ENCODE measurements around the gene GNG12.

Gene GNG12

GRCh38 chr1:67722292-67722944 lies 110.8 kb downstream of the GNG12 start:
- no peak overlapping the region for H3K4me3 ChIP-seq (ENCODE audit: low read length)
- DNase-seq (ENCODE audit: low read depth, low spot score) = no peak

GRCh38 chr1:67721650-67722291 lies 111.5 kb downstream of the GNG12 start:
- no peak for DNase-seq (ENCODE audit: low read depth, low spot score)

GRCh38 chr1:67721112-67721511 lies 112.2 kb downstream of the GNG12 start:
- H3K4me3 ChIP-seq (ENCODE audit: low read length) = no peak overlapping the region
- DNase-seq (ENCODE audit: low read depth, low spot score) = no peak

More at GRCh38 chr1:67721650-67722291, 111.5 kb downstream of the GNG12 start:
- H3K4me3 ChIP-seq (ENCODE audit: low read length) = no peak overlapping the region

- no peak overlapping the region for H3K4me3 ChIP-seq (ENCODE audit: low read length)
- DNase-seq (ENCODE audit: low read depth, low spot score) = no peak
These were observed 113.7 kb downstream of the GNG12 start for GRCh38 chr1:67719329-67720196.

GRCh38 chr1:67717876-67718275 lies 115.4 kb downstream of the GNG12 start:
- no peak overlapping the region for H3K4me3 ChIP-seq (ENCODE audit: low read length)
- DNase-seq (ENCODE audit: low read depth, low spot score) = no peak

- no peak overlapping the region for H3K4me3 ChIP-seq (ENCODE audit: low read length)
- no peak for DNase-seq (ENCODE audit: low read depth, low spot score)
These were observed 116.5 kb downstream of the GNG12 start for GRCh38 chr1:67716800-67717199.

- H3K4me3 ChIP-seq (ENCODE audit: low read length) = no peak overlapping the region
These were observed 117.4 kb downstream of the GNG12 start for GRCh38 chr1:67715819-67716218.

GRCh38 chr1:67713057-67713846 lies 120.0 kb downstream of the GNG12 start:
- H3K4me3 ChIP-seq (ENCODE audit: low read length) = no peak overlapping the region
- DNase-seq (ENCODE audit: low read depth, low spot score) = no peak

More at GRCh38 chr1:67715819-67716218, 117.4 kb downstream of the GNG12 start:
- no peak for DNase-seq (ENCODE audit: low read depth, low spot score)

GRCh38 chr1:67711855-67712212 lies 121.4 kb downstream of the GNG12 start:
- DNase-seq (ENCODE audit: low read depth, low spot score) = no peak
- H3K4me3 ChIP-seq (ENCODE audit: low read length) = no peak overlapping the region

- no peak overlapping the region for H3K4me3 ChIP-seq (ENCODE audit: low read length)
- DNase-seq (ENCODE audit: low read depth, low spot score) = no peak
These were observed 122.0 kb downstream of the GNG12 start for GRCh38 chr1:67711158-67711854.

GRCh38 chr1:67710417-67710816 lies 122.8 kb downstream of the GNG12 start:
- no peak overlapping the region for H3K4me3 ChIP-seq (ENCODE audit: low read length)
- DNase-seq (ENCODE audit: low read depth, low spot score) = no peak

GRCh38 chr1:67708606-67709005 lies 124.7 kb downstream of the GNG12 start:
- DNase-seq (ENCODE audit: low read depth, low spot score) = no peak
- no peak overlapping the region for H3K4me3 ChIP-seq (ENCODE audit: low read length)

GRCh38 chr1:67705735-67706453 lies 127.4 kb downstream of the GNG12 start:
- no peak for DNase-seq (ENCODE audit: low read depth, low spot score)
- no peak overlapping the region for H3K4me3 ChIP-seq (ENCODE audit: low read length)

GRCh38 chr1:67704351-67704750 lies 128.9 kb downstream of the GNG12 start:
- DNase-seq (ENCODE audit: low read depth, low spot score) = no peak
- H3K4me3 ChIP-seq (ENCODE audit: low read length) = no peak overlapping the region

- H3K4me3 ChIP-seq (ENCODE audit: low read length) = no peak overlapping the region
- no peak for DNase-seq (ENCODE audit: low read depth, low spot score)
These were observed 131.4 kb downstream of the GNG12 start for GRCh38 chr1:67701876-67702275.

- H3K4me3 ChIP-seq (ENCODE audit: low read length) = no peak overlapping the region
- DNase-seq (ENCODE audit: low read depth, low spot score) = no peak
These were observed 132.4 kb downstream of the GNG12 start for GRCh38 chr1:67700692-67701410.

- no peak for DNase-seq (ENCODE audit: low read depth, low spot score)
- no peak overlapping the region for H3K4me3 ChIP-seq (ENCODE audit: low read length)
These were observed 133.0 kb downstream of the GNG12 start for GRCh38 chr1:67700220-67700619.

- H3K4me3 ChIP-seq (ENCODE audit: low read length) = no peak overlapping the region
- DNase-seq (ENCODE audit: low read depth, low spot score) = no peak
These were observed 136.6 kb downstream of the GNG12 start for GRCh38 chr1:67696708-67697107.
